GM18861 (cell line): ENCODE results near the gene TEAD3.
"Not testable (repeated sequence)": the region's sequence is repeated elsewhere in the genome, so short reads cannot be mapped to it uniquely, and the experiment has no call there.

Source experiments
- ATAC-seq: cut with Tn5 transposase; IDR thresholded peaks from one replicate; pipeline ENCODE4 v1.9.1; 2021; ENCODE audit not compliant: unreplicated experiment

TEAD3 gene

DNA sequence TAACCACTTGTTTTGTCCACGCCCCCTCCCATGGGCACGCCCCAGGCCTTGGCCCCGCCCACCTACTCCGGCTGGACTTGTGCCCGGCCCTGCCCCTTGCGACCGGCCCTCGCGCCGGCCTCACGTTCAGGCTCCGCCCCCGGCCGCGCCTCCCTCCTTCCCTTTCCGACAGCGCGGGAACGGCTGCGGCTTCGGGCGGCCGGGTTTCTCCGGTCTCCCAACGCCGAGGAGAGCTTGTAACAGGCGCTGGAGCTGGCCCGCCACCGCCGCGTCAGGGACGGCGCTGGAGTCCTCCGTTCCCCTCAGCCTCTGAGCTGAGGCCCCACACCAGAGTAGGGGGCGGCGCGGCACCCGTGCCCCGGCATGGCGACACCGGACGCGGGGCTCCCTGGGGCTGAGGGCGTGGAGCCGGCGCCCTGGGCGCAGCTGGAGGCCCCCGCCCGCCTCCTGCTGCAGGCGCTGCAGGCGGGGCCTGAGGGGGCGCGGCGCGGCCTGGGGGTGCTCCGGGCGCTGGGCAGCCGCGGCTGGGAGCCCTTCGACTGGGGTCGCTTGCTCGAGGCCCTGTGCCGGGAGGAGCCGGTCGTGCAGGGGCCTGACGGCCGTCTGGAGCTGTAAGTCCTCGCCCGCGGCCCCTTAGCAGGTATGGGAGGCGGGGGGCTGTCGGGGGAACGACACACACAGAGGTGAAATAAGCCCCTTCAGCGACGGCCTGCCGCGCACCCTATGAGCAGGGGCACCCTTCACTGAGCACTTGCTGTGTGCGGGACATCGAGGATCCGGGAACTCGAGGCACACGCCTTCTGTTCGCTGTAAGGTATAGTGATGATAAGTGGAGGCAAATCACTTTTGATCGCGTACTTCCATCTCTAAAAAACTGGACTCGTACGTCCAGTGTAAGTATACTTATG, 44.4 kb downstream of the TEAD3 start, which contains the start of gene FANCE:
FANCE (plus strand) TSS at position 156 of the 908 bp plus-strand sequence; CDS start at position 364, 208 bp downstream.
- ATAC-seq = peak; percentile 76

DNA sequence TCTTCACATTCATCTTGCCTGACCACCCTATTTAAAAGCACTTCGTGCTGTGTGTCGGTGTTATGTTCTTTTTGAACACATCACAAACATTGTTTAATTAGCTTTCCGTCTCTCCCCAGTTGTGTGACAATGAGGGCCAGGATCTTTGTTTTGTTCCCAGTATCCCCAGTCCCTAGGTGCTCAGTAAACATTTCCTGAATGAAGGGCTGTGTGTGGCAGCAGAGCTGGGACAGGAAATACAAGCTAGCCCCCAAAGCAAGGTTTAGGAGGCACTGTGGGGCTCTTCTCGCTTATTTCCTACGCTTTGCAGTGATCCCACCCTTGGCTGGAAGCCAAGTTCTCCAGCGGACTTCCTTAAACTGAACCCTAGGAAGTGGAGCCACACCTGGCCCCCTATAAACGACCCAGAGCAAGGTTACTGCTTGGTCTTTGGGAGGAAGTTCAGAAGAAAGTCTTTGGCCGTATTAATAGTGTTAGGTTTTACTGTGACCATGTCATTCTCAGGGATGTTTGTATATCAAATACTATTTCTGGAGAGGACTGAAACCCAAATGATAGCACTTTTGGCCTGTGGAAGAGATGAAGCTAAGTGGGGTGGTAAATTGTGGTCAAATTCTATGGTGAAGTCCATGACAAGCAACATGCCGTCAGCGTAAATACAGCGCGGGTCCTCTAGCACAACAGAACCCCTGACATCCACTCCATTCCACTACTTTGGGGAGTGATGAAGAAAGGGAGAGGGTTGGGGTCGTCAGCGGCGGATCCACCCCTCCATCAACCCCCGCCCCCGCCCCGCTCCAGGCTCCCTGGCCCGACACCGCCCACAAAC, 45.3 kb downstream of the TEAD3 start:
- no peak for ATAC-seq

DNA sequence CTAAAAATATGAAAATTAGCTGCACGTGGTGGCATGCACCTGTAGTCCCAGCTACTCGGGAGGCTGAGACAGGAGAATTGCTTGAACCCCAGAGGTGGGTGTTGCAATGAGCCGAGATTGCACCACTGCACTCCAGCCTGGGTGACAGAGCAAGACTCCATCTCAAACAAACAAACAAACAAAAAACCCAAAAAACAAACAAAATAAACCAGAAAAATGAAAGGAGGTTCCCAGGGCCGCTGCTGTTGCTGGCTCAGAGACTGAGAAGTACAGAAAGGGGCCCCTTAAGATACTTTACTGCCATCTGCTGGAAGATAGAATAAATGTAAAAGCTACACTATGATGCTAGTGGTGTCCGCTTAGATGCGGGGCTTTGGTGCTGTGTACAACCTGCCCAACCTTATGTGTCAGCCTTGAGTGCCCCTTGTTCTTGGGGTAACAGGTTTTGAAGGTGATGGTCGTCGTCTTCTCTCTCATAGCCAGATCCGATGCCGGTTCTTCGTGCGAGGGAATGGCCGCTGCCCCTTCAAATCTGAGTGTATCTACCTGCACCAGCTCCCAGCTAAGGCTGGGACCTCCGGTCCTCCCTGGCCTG, 47.5 kb downstream of the TEAD3 start:
- ATAC-seq = peak; percentile 52

DNA sequence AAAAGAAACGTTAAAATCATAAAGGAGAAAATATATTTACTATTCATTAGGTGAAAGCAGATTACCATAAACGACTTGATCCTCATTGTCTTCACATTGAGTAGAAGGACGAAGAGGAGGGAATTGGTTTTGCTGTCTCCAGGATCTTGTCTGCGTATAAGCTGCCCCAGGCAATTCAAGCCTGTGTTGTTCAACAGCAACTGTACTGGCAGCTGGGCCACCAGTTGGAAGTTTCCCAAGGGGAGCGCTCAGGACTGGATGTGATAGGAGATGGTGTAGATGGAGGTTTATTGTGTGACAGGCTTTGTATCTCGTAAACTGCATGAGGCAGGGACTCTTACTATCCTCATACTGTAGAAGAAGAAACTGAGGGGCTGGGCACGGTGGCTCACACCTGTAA, 48.7 kb downstream of the TEAD3 start:
- no peak for ATAC-seq

GRCh38 chr6:35445691-35446090, 51.2 kb downstream of the TEAD3 start:
- no peak for ATAC-seq

GRCh38 chr6:35443341-35444030, 53.4 kb downstream of the TEAD3 start:
- ATAC-seq = no peak

- ATAC-seq = no peak
Measured at GRCh38 chr6:35442693-35443092, 54.2 kb downstream of the TEAD3 start.

- no peak for ATAC-seq
Measured at GRCh38 chr6:35441642-35442041, 55.2 kb downstream of the TEAD3 start.

GRCh38 chr6:35441205-35441604, 55.7 kb downstream of the TEAD3 start:
- no peak for ATAC-seq

DNA sequence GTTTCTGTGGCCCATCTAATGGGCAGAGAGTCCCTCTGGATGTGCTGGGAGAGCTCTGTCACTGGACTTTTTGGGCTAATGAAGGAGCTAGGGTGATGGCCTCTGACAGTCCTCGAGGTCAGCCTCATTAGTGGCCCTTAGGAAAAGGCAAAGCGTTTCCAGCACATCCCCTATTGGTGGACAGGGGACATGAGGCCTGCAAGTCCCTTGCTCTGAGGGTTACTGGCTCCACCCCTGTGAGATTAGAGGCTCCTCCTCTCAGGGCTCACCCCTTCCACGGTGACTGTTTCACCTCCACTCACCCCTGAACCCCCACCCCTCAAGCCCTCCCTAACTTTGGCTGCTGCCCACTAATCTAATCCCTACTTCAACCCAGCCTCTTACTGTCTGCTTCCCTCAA, 57.6 kb downstream of the TEAD3 start:
- ATAC-seq = no peak

DNA sequence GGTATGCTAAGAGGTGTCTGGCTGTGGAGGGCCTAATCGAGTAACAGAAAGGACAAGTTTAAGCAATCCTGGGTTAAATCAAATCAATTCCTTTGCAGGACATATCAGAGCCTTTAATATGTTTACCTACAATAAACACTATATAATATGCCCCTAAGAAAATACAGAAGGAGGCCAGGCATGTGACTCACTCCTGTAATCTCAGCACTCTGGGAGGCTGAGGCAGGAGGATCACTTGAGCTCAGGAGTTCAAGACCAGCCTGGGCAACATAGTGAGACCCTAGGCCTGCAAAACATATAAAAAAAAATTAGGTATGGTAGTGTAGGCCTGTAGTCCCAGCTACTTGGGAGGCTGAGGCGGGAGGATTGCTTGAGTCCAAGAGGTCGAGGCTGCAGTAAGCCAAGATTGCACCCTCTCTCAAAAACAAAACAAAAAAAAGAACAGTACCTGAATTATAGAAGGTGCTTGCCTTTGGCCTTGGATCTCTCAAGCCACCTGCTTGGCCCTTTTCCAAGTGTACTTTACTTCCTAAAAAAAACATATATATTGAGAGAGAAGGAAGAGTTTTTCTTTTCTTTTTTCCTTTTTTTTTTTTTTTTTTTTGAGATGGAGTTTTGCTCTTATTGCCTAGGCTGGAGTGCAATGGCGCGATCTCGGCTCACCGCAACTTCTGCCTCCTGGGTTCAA, 58.4 kb downstream of the TEAD3 start:
- not testable (repeated sequence) for ATAC-seq

DNA sequence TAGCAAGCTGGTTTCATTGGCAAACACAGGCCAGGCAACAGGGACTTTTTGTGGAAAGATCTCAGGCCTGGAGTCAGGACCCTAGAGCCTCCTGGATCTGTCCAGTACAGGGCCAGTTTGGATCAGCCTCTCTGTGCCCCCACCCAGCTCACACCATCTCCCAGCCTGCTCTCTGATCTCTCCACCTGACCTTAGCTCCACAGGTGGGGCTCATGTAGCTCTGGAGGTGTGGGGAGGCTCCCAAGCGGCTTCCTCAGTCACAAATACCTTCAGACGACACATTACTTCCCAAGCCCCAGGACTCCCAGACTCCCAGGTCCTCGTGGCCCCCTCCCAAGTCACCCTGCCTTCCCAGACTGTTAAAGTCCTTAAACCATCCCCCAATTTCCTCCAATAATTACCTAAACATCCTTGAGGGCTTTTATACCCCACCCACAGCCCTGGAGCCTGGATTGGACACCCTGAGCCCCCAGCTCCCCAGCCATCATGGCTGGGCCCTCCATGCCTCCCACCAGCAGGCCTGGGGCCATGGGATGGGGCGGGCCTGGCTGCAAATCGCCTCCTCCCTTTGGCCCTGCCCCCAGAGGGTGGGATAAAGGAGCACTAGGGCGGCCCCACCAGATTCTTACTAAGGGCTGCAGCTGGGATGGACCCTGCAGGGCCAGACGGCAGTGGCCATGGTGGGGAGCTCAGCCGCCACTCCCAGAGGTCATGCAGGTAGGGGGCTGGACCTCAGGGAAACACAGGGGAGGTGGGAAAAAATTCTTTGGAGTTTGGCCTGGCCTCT, 60.6 kb downstream of the TEAD3 start:
- no peak for ATAC-seq

DNA sequence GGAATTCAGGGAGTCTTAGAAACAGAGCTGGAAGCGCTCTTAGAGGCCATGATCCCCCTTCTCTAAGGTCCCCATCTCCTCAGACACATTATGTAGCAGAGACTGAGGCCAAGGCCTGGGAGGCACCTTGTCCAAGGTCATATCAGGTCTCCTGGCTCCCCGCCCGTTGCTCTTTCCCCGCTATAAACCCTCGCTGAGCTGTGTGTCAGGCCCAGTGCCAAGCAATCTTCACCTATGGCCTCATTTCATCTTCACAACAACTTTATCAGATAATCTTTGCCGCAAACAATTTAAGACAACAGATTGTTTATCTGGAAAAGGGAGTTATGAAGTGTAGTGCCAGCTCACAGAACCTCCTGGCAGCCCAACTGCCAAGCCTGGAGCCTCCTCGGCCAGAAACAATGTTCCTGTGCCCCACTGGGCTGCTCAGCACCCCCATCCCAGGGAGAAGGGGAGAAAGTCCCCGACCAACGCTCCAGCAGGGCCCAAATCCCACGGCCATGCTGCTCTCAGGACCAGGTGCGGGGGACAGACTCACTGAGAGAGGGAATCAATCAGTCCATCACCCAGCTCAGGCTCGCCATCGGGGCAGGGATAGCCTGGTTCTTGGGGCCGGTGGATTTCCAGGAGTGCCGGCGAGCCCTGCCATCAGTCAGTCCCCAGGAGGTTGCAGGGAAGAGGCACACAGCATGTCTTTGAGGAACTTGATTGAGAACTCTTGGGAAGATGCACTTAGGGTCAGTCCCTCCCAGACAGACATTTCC, 61.6 kb downstream of the TEAD3 start:
- no peak for ATAC-seq

- ATAC-seq = not testable (repeated sequence)
Measured at GRCh38 chr6:35432702-35433101, 64.2 kb downstream of the TEAD3 start.

GRCh38 chr6:35432291-35432690, 64.6 kb downstream of the TEAD3 start:
- ATAC-seq = no peak

DNA sequence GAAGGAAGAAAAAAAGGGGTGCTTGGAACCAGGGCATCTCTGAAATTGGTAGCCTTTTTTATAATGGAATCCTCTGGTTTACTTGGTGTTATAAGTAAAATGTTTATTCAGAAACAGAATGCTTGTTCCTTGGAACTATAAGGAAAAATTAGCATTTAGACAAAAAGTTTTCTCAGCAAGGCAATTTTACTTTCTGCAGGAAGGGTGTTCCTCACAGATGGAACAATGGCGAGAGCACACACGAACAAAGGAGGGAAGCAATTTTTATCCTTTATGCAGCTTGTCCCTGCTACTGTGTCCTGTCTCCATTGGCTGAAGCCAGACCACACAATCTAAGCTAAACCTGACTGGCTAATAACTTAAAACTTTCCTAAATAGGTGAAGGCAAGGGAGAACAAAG, 67.4 kb downstream of the TEAD3 start:
- ATAC-seq = no peak

DNA sequence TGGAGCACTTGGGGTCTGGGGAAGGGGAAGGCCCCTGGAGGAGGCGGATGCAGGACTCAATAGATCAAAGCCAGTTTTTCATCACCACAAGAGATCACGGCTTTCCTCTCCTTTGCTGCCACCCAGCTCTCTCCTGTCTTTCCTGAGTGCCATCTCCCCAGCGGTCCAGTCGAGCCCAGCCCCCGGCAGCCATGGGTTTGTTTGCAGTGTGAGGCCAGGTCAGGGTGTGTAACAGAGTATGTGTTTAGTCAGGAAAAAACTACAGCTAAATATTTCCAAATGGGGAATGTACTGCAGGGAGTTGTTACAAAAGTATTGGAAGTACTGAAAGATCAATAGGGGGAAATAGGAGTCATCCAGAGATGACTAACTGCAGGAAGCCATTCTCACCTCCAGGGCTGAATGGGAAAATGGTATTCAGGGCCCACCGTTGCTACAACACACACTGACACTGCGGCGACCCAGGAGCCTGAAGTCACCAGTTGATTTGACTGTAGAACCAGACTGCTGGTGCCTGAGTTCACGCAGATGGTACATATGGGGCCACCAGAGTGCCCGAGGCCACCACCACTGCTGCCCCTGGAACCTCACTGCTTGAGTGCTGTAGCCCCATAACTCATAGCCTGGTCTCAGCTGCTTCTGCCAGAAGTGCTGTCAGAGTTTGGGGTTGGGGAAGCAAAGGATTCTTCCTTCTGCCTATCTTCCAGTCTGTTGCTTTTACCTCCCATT, 68.3 kb downstream of the TEAD3 start:
- no peak for ATAC-seq

- ATAC-seq = no peak
Measured at GRCh38 chr6:35427851-35428321, 69.0 kb downstream of the TEAD3 start.
